Mucosa of rectum (tissue), 2 donors: ENCODE measurements around the gene PMP22.

Experiments used
- H3K27ac ChIP-seq, 2 donors: one replicate each; pipeline ENCODE4 v1.7.0; 2013; ENCODE audit warnings: inconsistent platforms in 2 of 2, low read depth in 2 of 2, low read length in 2 of 2
- H3K27me3 ChIP-seq, 2 donors: one replicate each; pipeline ENCODE4 v1.7.0; 2013; ENCODE audit warnings: low read length in 2 of 2; ENCODE audit not compliant: control insufficient read depth in 2 of 2, insufficient read depth in 2 of 2
- H3K36me3 ChIP-seq, 2 donors: one replicate each; pipeline ENCODE4 v1.7.0; 2013; ENCODE audit warnings: low read length in 2 of 2; ENCODE audit not compliant: control insufficient read depth in 2 of 2, insufficient read depth in 2 of 2
- H3K4me1 ChIP-seq, 2 donors: one replicate each; pipeline ENCODE4 v1.7.0; 2013; ENCODE audit warnings: low read length in 2 of 2, mild to moderate bottlenecking in 1 of 2; ENCODE audit not compliant: control insufficient read depth in 2 of 2, insufficient read depth in 2 of 2
- H3K4me3 ChIP-seq, 2 donors: one replicate each; pipeline ENCODE4 v1.7.0; 2013; ENCODE audit warnings: low read length in 2 of 2
- H3K9ac ChIP-seq, 2 donors: one replicate each; pipeline ENCODE4 v1.7.0; 2013; ENCODE audit warnings: low read length in 2 of 2, low read depth in 1 of 2, mild to moderate bottlenecking in 1 of 2
- H3K9me3 ChIP-seq, 2 donors: one replicate each; pipeline ENCODE4 v1.7.0; 2013; ENCODE audit warnings: low read length in 2 of 2; ENCODE audit not compliant: control insufficient read depth in 2 of 2
- donor health status: healthy.
- donor health status: Normal muscosa, but diverticular disease.

PMP22 gene

DNA sequence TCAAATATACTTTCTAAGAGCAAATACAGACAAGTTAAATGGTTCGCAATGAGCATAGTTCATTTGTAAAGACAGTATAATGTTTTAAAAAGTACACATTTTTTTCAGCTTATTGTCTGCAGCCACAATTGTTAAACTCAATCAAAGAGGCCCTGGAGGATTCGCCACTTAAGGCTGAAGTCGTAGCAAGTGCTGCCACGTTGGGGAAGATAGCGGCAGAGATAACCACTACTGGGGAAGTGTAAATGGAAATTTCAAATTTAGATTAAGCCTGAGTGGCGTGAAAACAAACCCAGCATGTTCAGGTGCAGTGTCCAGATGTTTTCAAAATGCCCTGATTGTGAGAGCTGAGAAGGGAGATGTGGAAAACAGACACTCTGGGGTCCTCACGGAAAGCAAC is 8.4 kb downstream of the PMP22 start:
- peaks cover 5 to 8% of the 10 kb centered on the region in 2 donors for H3K36me3 ChIP-seq
- no peaks in the 10 kb centered on the region for H3K9me3 ChIP-seq
- H3K27ac ChIP-seq = no peak overlapping the region
- peaks cover 16 to 24% of the 10 kb centered on the region in 2 donors for H3K4me1 ChIP-seq
- H3K9ac ChIP-seq = no peak overlapping the region
- H3K4me3 ChIP-seq = no peak overlapping the region
- H3K27me3 ChIP-seq = no peaks in the 10 kb centered on the region

DNA sequence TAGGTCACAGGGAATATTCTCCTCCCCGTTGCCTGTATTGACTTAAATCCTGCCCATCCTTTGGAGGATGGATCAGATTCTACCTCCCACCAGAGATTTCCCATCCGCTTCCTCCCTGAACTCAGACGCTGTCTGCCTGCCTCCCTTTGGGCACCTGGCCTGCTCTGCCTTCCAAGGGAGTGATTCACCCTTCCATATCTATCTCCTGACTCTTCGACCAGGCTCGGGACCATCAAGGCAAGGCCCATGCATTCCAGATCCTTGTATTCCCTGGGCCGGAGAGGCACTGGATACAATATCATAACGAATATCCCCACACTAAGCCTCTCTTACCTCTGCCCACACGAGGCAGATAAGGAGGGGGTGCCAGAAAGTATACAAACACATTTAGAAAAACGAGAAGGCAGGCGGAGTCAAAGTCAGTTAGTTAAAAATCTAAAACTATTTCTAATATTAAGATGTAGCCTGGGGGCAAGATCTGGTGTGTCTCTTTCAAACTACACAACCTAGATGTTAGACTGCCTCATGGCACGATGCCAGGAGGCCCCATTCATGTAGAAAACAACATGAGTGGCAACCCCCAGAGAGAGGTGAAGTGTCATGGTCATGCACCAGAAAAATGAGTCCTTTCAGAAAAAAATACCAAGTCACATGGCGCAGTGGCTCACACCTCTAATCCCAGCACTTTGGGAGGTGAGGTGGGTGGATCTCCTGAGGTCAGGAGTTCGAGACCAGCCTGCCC is 9.2 kb downstream of the PMP22 start:
- Histone ChIP-seq H3K4me1 (peaks cover 10 to 19% of the 10 kb centered on the region in 2 donors), H3K9me3 (no peaks in the 10 kb centered on the region), H3K9ac (peak overlapping the region in 1 of 2 donors; percentile 23)

DNA sequence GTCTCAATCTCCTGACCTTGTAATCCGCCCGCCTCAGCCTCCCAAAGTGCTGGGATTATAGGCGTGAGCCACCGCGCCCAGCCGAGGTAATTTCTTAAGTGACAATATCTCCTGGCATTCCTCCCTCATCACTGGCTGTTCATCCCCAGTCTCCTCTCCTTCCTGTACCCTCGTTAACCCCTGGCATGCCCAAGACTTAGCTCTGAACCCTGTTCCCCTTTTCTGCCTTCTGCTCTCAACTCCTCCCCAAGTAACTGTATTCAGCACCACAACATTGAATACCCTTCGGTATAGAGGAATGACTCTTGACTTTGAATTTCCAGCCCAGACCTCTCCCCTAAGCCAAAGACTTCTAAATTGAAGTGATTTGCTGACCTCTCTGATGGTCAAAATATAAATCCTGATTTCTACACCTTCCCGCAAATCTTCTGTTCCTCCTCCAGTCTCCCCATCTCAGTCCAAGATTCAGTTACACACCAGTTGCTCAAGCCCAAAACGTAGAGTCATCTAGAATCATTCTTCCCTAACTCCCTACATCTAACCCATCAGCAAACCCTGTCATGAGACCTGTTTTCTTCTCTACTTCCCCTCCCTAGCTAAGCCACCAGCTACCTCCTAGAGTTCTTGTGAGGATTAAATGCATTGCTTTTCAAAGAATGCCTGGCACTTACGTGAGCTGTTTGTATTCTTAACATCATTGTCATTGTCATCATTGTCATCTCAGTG is 14.8 kb downstream of the PMP22 start:
- no peaks in the 10 kb centered on the region for H3K27me3 ChIP-seq
- no peak overlapping the region for H3K27ac ChIP-seq
- H3K4me1 ChIP-seq = peaks cover under 1 to 5% of the 10 kb centered on the region in 2 donors
- H3K36me3 ChIP-seq = peaks cover 0 to 8% of the 10 kb centered on the region in 2 donors
- H3K4me3 ChIP-seq = no peak overlapping the region
- no peak overlapping the region for H3K9ac ChIP-seq
- H3K9me3 ChIP-seq = no peaks in the 10 kb centered on the region

More for the DNA sequence above, 9.2 kb downstream of the PMP22 start:
- H3K27me3 ChIP-seq = no peaks in the 10 kb centered on the region
- peaks cover 5 to 8% of the 10 kb centered on the region in 2 donors for H3K36me3 ChIP-seq
- H3K4me3 ChIP-seq = no peak overlapping the region
- no peak overlapping the region for H3K27ac ChIP-seq

DNA sequence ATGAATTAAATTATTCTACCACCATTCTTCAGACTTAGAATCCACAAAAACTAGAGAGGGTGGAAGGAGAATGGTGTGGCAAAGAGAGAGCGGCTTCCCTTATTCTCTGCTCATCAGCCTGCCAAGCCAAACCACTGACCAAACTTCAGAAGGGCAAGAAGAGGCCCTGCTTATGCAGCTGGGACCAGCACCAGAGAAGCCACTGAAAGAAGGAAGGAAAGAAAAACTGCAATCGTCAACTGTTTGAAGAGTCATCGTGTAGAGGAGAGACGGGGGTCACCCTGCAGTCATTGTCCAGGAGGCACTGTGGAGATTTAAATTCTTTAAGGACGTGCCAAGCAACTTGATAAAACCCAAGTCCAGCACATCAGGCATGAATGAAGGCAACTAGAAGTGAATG is 15.6 kb downstream of the PMP22 start:
- Histone ChIP-seq H3K27ac (no peak overlapping the region), H3K36me3 (peaks cover 0 to 8% of the 10 kb centered on the region in 2 donors), H3K9ac (no peak overlapping the region), H3K4me1 (peaks cover 3 to 5% of the 10 kb centered on the region in 2 donors), H3K9me3 (no peaks in the 10 kb centered on the region), H3K4me3 (no peak overlapping the region), H3K27me3 (no peaks in the 10 kb centered on the region)

DNA sequence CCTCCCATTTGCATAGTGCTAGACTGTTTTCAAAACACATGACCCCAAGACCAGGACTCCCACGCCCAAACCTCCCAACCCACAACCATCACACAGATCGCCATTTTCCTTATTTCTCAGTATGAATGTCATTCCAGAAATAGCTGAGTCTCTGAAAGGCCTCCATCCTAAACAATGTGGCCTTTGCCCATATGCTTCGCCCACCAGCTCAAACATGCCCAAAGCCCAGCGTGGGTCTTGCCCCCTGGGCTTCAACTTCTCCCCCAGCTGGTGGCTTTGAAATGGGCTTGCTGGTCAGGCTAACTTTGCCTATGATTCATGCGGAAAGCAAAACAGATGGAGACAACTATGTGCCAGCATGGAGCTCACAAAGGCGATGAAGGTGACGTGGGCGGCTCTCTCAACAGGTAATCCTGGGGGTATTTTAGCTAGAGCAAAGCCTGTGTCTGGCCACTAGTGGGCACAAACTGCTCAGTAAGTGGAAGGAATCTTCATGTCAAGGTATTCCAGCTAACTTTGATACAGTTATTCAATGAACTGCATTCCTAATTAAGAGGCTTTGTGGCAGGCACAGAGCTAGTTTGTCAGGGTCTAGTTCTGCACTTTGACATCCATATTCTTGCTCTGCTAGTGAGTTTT is 17.1 kb downstream of the PMP22 start:
- Histone ChIP-seq H3K4me1 (peaks cover 3 to 5% of the 10 kb centered on the region in 2 donors), H3K4me3 (no peak overlapping the region), H3K9ac (no peak overlapping the region), H3K27me3 (no peaks in the 10 kb centered on the region), H3K9me3 (no peaks in the 10 kb centered on the region), H3K27ac (no peak overlapping the region), H3K36me3 (no peaks in the 10 kb centered on the region)

DNA sequence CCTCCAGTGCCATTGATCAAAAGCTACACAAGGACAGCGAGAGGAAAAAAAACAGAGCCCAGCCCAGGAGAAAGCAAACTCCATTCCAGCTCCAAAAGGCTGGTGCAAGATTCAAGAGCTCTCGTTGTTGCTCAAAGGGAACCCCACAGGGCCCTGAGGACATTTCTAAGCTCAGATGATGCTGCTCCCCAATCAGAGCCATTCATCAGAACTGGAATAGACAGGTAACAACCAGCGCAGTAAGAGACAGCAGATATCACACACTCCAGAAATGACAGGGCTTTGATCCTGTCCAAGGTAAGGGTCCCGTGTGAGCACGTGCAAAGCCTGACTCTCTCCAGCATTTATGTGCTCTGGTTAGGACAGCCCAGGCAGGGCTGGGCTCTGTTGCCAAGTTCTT is 20.1 kb downstream of the PMP22 start:
- no peaks in the 10 kb centered on the region for H3K36me3 ChIP-seq

DNA sequence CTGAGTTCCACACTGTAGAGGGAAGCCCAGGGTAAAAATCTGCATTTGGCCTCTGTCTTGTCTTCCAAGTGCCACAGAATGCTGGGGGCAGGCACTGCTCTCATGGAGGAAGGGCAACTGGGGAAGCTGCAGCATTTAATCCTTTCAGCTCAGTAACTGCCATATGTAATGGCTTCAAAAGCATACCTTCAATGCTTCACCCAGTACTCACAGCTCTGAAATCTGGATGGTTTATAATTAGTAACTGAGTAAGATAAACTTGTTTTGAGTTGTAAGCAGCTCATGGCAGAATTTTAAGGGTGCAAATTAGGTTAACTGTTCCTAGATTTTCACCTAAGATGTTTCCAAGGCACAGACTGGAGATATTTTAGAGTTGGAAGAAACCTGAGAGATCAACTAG is 24.5 kb downstream of the PMP22 start:
- peaks cover 0 to 3% of the 10 kb centered on the region in 2 donors for H3K4me1 ChIP-seq
- no peaks in the 10 kb centered on the region for H3K9me3 ChIP-seq
- no peaks in the 10 kb centered on the region for H3K27me3 ChIP-seq
- H3K9ac ChIP-seq = no peak overlapping the region
- H3K36me3 ChIP-seq = peaks cover 20% of the 10 kb centered on the region in 2 donors
- no peak overlapping the region for H3K4me3 ChIP-seq
- no peak overlapping the region for H3K27ac ChIP-seq

More for the DNA sequence above, 20.1 kb downstream of the PMP22 start:
- H3K9ac ChIP-seq = no peak overlapping the region
- H3K4me1 ChIP-seq = peaks cover under 1 to 3% of the 10 kb centered on the region in 2 donors
- H3K9me3 ChIP-seq = no peaks in the 10 kb centered on the region
- H3K27me3 ChIP-seq = no peaks in the 10 kb centered on the region
- no peak overlapping the region for H3K27ac ChIP-seq
- H3K4me3 ChIP-seq = no peak overlapping the region

DNA sequence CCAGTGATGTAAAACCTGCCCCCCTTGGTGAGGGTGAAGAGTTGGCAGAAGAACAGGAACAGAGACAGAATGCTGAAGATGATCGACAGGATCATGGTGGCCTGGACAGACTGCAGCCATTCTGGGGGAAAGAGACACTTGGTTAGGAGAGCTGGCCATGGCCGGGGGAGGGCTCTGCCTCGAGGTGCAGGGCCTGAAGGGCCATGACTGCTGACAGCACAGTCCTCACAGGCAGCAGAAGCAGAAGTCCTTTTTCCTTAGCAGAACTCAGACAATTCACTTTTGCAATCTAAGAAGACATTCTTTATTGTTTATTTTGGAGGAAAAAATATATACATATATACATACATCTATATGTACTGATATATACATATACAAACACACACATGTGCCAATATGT is 25.6 kb downstream of the PMP22 start:
- H3K27ac ChIP-seq = no peak overlapping the region
- no peak overlapping the region for H3K4me3 ChIP-seq
- H3K9me3 ChIP-seq = no peaks in the 10 kb centered on the region
- no peak overlapping the region for H3K9ac ChIP-seq
- no peaks in the 10 kb centered on the region for H3K27me3 ChIP-seq
- H3K4me1 ChIP-seq = no peaks in the 10 kb centered on the region
- H3K36me3 ChIP-seq = peaks cover 20% of the 10 kb centered on the region in 2 donors

DNA sequence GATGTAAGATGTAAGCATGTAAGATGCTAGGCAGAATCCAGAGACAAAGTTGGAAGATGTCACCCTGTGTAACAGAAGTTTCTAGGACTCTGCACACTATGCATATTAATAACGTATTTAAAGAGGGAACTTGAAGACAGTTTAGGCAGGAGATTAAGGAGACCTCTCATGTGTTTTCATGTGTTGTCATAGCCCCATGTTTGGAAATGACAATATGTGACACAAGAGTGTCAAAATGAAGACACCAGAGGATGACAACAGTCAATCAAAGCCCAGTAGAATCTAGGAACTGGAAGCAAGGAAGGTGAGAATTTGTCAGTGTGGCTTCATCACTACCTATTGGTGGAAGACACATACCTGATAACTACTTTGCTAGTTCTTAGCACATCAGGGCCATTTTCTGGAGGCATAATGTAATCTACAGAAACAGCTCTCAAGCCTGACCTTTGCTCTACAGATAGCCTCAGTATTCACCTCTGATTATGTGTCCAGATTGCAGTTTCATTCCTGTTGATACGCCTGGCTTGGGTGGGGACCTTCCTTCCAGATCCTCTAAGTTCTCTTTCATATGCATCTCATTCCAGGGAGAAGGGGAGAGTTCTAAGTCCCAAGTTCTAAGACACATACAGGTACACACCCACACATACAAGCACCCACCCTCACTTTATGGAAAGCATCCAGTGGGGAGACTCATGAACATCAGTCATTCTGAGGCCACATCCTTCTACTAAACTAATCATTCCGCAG is 26.3 kb downstream of the PMP22 start:
- Histone ChIP-seq H3K36me3 (peaks cover 20 to 23% of the 10 kb centered on the region in 2 donors), H3K27ac (no peak overlapping the region)

More for the DNA sequence above, 26.3 kb downstream of the PMP22 start:
- no peak overlapping the region for H3K4me3 ChIP-seq
- no peaks in the 10 kb centered on the region for H3K27me3 ChIP-seq
- H3K9ac ChIP-seq = no peak overlapping the region
- H3K9me3 ChIP-seq = no peaks in the 10 kb centered on the region
- H3K4me1 ChIP-seq = no peaks in the 10 kb centered on the region
